Esophagus squamous epithelium (tissue), 5 donors: ENCODE results near the gene CNOT6. TPM values are rescaled to one million over a fixed set of nuclear protein-coding genes. Genes with fewer than 3 reads are reported as not detected.

ENCODE experiments used
- DNase-seq: peaks from one replicate; lab custom pipeline; 2025; lab: John Stamatoyannopoulos, UW
- H3K27ac ChIP-seq, 4 donors: fragments of 200-600 bp; sonication (generic); one replicate each; pipeline ENCODE4 v1.5.1; 2016 to 2019; ENCODE audit warnings: mild to moderate bottlenecking in 1 of 4
- H3K27me3 ChIP-seq, 4 donors: fragments of 200-600 bp; sonication (generic); 1 replicate in 3 of 4; 2 replicates in 1 of 4; pipeline versions ENCODE4 v1.5.1 to v1.6.0; 2017 to 2021; ENCODE audit warnings: antibody characterized with exemption in 1 of 4
- H3K36me3 ChIP-seq, 3 donors: fragments of 200-600 bp; sonication (generic); one replicate each; pipeline ENCODE4 v1.5.1; 2016 to 2019
- H3K4me1 ChIP-seq, 3 donors: fragments of 200-600 bp; sonication (generic); one replicate each; pipeline ENCODE4 v1.5.1; 2017 to 2019
- H3K4me3 ChIP-seq, 4 donors: fragments of 200-600 bp; sonication (generic); 1 replicate in 3 of 4; 2 replicates in 1 of 4; pipeline ENCODE4 v1.5.1; 2016 to 2019; ENCODE audit warnings: mild to moderate bottlenecking in 2 of 4, moderate library complexity in 1 of 4
- H3K9me3 ChIP-seq, 3 donors: fragments of 200-600 bp; sonication (generic); one replicate each; pipeline ENCODE4 v1.5.1; 2016 to 2019
- POLR2A ChIP-seq, 4 donors: fragments of 450-650 bp; IDR thresholded peaks; one replicate each; pipeline ENCODE4 v1.6.1; 2017; ENCODE audit warnings: antibody characterized with exemption in 4 of 4, mild to moderate bottlenecking in 4 of 4, moderate library complexity in 3 of 4
- WGBS, 2 donors: methylation state at CpG; one replicate each; pipeline ENCODE4 v1.1.5; 2018; 5-methylcytosine and 5-hydroxymethylcytosine counted together
- intact Hi-C: fragments of 100-400 bp; cut with DNase I; formaldehyde crosslinking; loops from one replicate; pipeline ENCODE4 v1.15.0; 2022
- total RNA-seq, 4 donors: library from RNA; depleted of rRNA; stranded (reverse); fragments of >200 nt; gene quantifications; one replicate each; pipeline ENCODE4 v1.1.0, GENCODE V29; 2016
- TF ChIP-seq, protein P1 (sequence below), 6 experiments: fragments of 450-650 bp in 4 of 6; fragments of 200-600 bp in 2 of 6; sonication (generic) in 2 of 6; IDR thresholded peaks; one replicate each; pipeline ENCODE4 v1.5.1; 2016 to 2019; ENCODE audit warnings: antibody characterized with exemption in 6 of 6, mild to moderate bottlenecking in 4 of 6, moderate library complexity in 4 of 6
- donor health status: DM: yes; HTN: yes; CAD: no.

Gene CNOT6
- total RNA-seq, 4 donors from 2014 or later: 11.8 to 27.5 (median 16.5) TPM

DNA sequence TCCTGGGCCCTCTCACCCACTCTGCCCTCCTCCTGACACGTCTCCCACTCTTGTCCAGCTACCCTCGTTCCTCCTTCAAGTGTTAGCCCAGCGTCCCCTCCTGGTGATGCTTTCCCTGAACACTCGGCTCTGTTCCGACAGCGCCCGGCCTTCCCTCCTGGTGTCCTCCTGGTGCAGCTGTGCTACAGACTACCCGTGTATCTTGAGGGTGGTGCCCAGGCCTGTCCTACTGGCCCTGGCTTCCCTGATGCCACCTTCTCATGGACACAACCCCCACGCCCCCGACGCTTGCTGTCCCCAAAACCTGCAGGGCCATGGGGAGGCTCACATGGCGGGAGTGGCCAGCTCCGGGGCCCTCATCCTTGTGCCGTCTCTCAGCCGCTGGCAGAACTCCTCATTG lies 118.5 kb downstream of the CNOT6 start:
- Histone ChIP-seq H3K9me3 (no peaks in the 10 kb centered on the region), H3K4me3 (no peak overlapping the region), H3K27ac (no peak overlapping the region), H3K36me3 (no peaks in the 10 kb centered on the region), H3K4me1 (no peaks in the 10 kb centered on the region), H3K27me3 (peaks cover 0 to 24% (median 0%) of the 10 kb centered on the region in 4 donors)
- intact Hi-C loops: no loop called here
- 69 to 79% methylated on average over 10 to 14 of the region's 15 CpGs for WGBS, 2 donors
- TF ChIP-seq POLR2A (IDR thresholded peaks at IDR 0.05): no peak
- TF ChIP-seq, protein P1, sequence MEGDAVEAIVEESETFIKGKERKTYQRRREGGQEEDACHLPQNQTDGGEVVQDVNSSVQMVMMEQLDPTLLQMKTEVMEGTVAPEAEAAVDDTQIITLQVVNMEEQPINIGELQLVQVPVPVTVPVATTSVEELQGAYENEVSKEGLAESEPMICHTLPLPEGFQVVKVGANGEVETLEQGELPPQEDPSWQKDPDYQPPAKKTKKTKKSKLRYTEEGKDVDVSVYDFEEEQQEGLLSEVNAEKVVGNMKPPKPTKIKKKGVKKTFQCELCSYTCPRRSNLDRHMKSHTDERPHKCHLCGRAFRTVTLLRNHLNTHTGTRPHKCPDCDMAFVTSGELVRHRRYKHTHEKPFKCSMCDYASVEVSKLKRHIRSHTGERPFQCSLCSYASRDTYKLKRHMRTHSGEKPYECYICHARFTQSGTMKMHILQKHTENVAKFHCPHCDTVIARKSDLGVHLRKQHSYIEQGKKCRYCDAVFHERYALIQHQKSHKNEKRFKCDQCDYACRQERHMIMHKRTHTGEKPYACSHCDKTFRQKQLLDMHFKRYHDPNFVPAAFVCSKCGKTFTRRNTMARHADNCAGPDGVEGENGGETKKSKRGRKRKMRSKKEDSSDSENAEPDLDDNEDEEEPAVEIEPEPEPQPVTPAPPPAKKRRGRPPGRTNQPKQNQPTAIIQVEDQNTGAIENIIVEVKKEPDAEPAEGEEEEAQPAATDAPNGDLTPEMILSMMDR (IDR thresholded peaks at IDR 0.05): no peak
- DNase-seq: no peak

DNA sequence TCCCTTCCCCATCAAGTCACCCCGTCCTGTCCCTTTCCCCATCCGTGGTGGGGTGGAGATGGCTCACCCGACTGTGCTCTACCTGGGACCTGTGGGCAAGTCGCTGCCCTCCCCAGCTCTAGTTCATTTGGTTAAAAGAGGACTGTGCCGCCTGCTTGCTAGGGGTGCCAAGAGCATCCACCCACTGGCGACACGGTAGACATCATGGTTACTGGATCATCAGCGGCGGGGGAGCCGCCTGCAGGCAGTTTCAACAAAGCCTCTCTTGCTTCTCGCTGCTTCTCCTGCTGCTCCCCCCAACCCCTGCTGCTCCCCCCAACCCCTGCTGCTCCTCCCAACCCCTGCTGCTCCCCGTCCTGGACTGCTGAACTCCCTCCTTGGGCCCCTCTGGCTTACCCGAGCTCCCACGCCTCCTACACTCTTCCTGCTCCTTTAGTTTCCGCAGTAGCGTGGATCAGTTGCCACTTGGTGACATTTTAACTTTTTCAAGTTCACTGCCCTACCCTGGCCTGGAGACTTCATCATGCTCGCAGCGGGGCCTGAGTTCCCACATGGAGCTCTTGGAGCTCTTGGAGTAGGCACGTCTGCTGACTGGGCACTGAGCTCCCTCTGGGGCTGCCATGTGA lies 119.1 kb downstream of the CNOT6 start:
- intact Hi-C loops: no loop called here
- Histone ChIP-seq H3K36me3 (no peaks in the 10 kb centered on the region), H3K9me3 (no peaks in the 10 kb centered on the region), H3K4me3 (no peak overlapping the region), H3K27me3 (peaks cover 0 to 25% (median 0%) of the 10 kb centered on the region in 4 donors), H3K4me1 (no peaks in the 10 kb centered on the region), H3K27ac (no peak overlapping the region)
- DNase-seq: no peak
- 67 to 69% methylated on average over 12 to 15 of the region's 19 CpGs for WGBS, 2 donors
- TF ChIP-seq, protein P1 (IDR thresholded peaks at IDR 0.05): no peak
- no peak for TF ChIP-seq POLR2A (IDR thresholded peaks at IDR 0.05)

DNA sequence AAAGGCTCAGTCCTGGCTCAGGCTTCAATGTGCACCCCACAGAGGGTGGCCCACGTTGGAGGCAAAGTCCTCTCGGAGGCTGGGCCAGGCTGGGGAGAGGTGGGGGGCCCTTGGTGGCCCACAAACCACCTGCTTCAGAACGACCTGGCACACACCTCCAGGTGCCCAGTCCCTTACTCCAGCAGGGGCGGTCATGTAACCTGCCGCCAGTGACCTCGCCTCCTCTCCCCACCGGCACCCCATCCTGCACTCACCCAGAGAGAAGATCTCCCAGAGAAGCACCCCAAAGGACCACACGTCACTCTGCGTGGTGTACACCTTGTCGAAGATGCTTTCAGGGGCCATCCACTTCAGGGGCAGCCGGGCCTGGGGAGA lies 119.6 kb downstream of the CNOT6 start:
- Histone ChIP-seq H3K9me3 (no peaks in the 10 kb centered on the region), H3K27ac (no peak overlapping the region), H3K4me1 (peaks cover 0 to 4% (median 0%) of the 10 kb centered on the region in 3 donors), H3K27me3 (peaks cover 0 to 27% (median 0%) of the 10 kb centered on the region in 4 donors), H3K4me3 (no peak overlapping the region), H3K36me3 (no peaks in the 10 kb centered on the region)
- 75 to 91% methylated on average over 4 to 6 of the region's 11 CpGs for WGBS, 2 donors
- no peak for DNase-seq
- TF ChIP-seq POLR2A (IDR thresholded peaks at IDR 0.05): no peak
- TF ChIP-seq, protein P1 (IDR thresholded peaks at IDR 0.05): no peak
- intact Hi-C loops: no loop called here

DNA sequence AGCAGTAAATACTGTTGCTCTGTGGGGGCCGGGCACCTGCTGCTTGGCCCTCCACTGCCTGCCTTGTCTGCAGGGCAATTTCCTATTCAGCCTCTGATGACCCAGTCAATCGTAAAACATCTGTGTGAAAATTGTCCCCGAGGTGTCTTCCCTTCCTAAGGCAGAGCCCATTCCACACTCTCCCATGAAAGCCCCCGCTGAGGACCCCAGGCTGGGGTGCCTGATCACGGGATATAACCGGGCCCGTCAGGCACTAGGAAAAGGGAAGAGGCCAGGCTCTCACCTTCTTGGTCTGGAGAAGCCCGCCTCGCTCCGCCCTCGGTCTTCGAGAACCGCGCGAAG lies 124.3 kb downstream of the CNOT6 start:
- Histone ChIP-seq H3K4me3 (peak overlapping the region in 2 of 4 donors; percentile 26 to 53), H3K9me3 (no peaks in the 10 kb centered on the region), H3K27ac (no peak overlapping the region), H3K27me3 (peaks cover 0 to 51% (median 0%) of the 10 kb centered on the region in 4 donors), H3K4me1 (peaks cover 0 to 12% (median 0%) of the 10 kb centered on the region in 3 donors), H3K36me3 (no peaks in the 10 kb centered on the region)
- no peak for TF ChIP-seq POLR2A (IDR thresholded peaks at IDR 0.05)
- TF ChIP-seq, protein P1 (IDR thresholded peaks at IDR 0.05): no peak
- DNase-seq: no peak
- WGBS, 2 donors: 31 to 63% methylated on average over 2 to 10 of the region's 15 CpGs
- intact Hi-C loops: no loop called here

DNA sequence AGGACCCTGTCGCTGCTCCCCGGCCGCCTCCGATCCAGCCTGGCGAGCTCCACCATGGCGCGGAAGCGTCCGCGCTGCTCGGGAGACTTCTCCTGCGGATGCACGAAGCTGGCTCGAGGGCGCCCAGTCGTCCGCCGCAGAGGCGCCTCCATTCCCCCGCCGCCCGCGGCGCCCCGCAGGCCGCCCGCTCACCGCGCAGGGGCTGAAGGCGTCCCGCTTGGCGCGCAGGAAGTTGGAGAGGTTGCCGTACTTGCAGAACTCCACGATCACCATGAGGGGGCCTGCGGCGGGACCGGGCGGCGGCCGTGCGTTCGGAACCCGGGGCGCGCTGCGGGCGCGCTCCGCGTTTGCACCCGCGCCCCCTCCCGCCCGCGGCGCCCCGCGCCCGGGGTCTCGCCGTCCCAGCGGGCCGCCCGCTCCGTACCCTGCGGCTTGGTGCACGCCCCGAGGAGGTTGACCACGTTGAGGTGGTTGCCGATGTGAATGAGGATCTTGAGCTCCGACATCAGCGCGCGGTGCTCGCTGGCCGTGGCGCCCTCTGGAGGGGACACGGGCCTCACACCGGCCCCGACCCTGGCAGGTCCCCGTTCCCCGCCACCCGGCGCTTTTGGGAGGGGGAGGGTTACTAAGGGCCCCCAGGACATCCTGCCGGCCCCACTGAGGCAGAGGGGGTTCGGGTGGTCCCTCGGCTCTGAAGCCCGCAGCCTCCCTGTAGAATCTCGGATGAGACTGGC lies 124.8 kb downstream of the CNOT6 start:
- DNase-seq: no peak
- Histone ChIP-seq H3K9me3 (no peaks in the 10 kb centered on the region), H3K36me3 (no peaks in the 10 kb centered on the region), H3K4me3 (peak overlapping the region in 2 of 4 donors; percentile 26 to 53), H3K27ac (no peak overlapping the region), H3K27me3 (peaks cover 0 to 51% (median 0%) of the 10 kb centered on the region in 4 donors), H3K4me1 (peaks cover 0 to 12% (median 0%) of the 10 kb centered on the region in 3 donors)
- intact Hi-C loops: no loop called here
- WGBS, 2 donors: 30% methylated on average over 6 of the region's 90 CpGs; no CpG with 5 or more reads in 1 of the 2 donors
- TF ChIP-seq, protein P1 (IDR thresholded peaks at IDR 0.05): peak in 1 of 6 experiments; percentile 18
- no peak for TF ChIP-seq POLR2A (IDR thresholded peaks at IDR 0.05)
